H9 (cell line): ENCODE data around the gene TMED8. TPM values are rescaled to one million over a fixed set of nuclear protein-coding genes. Genes with fewer than 3 reads are reported as not detected.

Experiments
- DNase-seq: peaks from one replicate; pipeline ENCODE4 v3.0.0-alpha.2; 2017
- H2AFZ ChIP-seq: one replicate; pipeline ENCODE4 v1.6.1; 2013; ENCODE audit warnings: mild to moderate bottlenecking, low read length, control low read depth, moderate library complexity
- H2AK5ac ChIP-seq: 2 replicates; pipeline ENCODE4 v1.6.1; 2013; ENCODE audit warnings: low read length, control low read depth, mixed read lengths; ENCODE audit not compliant: insufficient read length
- H2BK120ac ChIP-seq: one replicate; pipeline ENCODE4 v1.6.1; 2013; ENCODE audit warnings: low read depth, mild to moderate bottlenecking, low read length, control low read depth, inconsistent platforms; ENCODE audit not compliant: poor library complexity, severe bottlenecking
- H2BK12ac ChIP-seq: 2 replicates; pipeline ENCODE4 v1.6.1; 2013; ENCODE audit warnings: low read length, control low read depth, mixed read lengths, low read depth; ENCODE audit not compliant: insufficient read length
- H2BK15ac ChIP-seq: 2 replicates; pipeline ENCODE4 v1.6.1; 2013; ENCODE audit warnings: low read depth, low read length, control low read depth
- H2BK20ac ChIP-seq: one replicate; pipeline ENCODE4 v1.6.1; 2013; ENCODE audit warnings: low read depth, mild to moderate bottlenecking, low read length, control low read depth, inconsistent platforms; ENCODE audit not compliant: poor library complexity, severe bottlenecking
- H2BK5ac ChIP-seq: 2 replicates; pipeline ENCODE4 v1.6.1; 2013; ENCODE audit warnings: low read length, control low read depth, mixed read lengths; ENCODE audit not compliant: insufficient read length
- H3K14ac ChIP-seq: 2 replicates; pipeline ENCODE4 v1.6.1; 2013; ENCODE audit warnings: low read length, control low read depth; ENCODE audit not compliant: insufficient read depth
- H3K18ac ChIP-seq: 2 replicates; pipeline ENCODE4 v1.6.1; 2013; ENCODE audit warnings: low read depth, mild to moderate bottlenecking, mixed read lengths, low read length, control low read depth; ENCODE audit not compliant: insufficient read length
- H3K23ac ChIP-seq: 2 replicates; pipeline ENCODE4 v1.6.1; 2013; ENCODE audit warnings: low read length, control low read depth, mixed read lengths, low read depth; ENCODE audit not compliant: insufficient read length
- H3K23me2 ChIP-seq: 2 replicates; pipeline ENCODE4 v1.6.1; 2013; ENCODE audit warnings: low read depth, mild to moderate bottlenecking, mixed read lengths, low read length, control low read depth; ENCODE audit not compliant: insufficient read length, poor library complexity, severe bottlenecking
- H3K27ac ChIP-seq: 2 replicates; pipeline ENCODE4 v1.5.1; 2013; ENCODE audit warnings: low read length, control low read depth, mixed read lengths, low read depth; ENCODE audit not compliant: insufficient read length
- H3K27me3 ChIP-seq: 2 replicates; pipeline ENCODE4 v1.6.1; 2013; ENCODE audit warnings: low read length, control low read depth, inconsistent platforms; ENCODE audit not compliant: insufficient read depth
- H3K4ac ChIP-seq: 2 replicates; pipeline ENCODE4 v1.6.1; 2013; ENCODE audit warnings: low read depth, mild to moderate bottlenecking, control low read depth, inconsistent platforms, low read length, moderate library complexity
- H3K4me1 ChIP-seq: 2 replicates; pipeline ENCODE4 v1.6.1; 2013; ENCODE audit warnings: low read length, control low read depth, inconsistent platforms; ENCODE audit not compliant: insufficient read depth
- H3K4me2 ChIP-seq: 2 replicates; pipeline ENCODE4 v1.6.1; 2013; ENCODE audit warnings: low read length, control low read depth, mixed read lengths; ENCODE audit not compliant: insufficient read length, insufficient read depth
- H3K56ac ChIP-seq: 2 replicates; pipeline ENCODE4 v1.6.1; 2013; ENCODE audit warnings: low read depth, mild to moderate bottlenecking, mixed read lengths, low read length, control low read depth; ENCODE audit not compliant: insufficient read length
- H3K79me1 ChIP-seq: 2 replicates; pipeline ENCODE4 v1.6.1; 2013; ENCODE audit warnings: low read depth, mild to moderate bottlenecking, moderate library complexity, low read length, control low read depth, inconsistent platforms; ENCODE audit not compliant: insufficient read depth, poor library complexity, severe bottlenecking
- H3K79me2 ChIP-seq: 2 replicates; pipeline ENCODE4 v1.6.1; 2013; ENCODE audit warnings: low read length, control low read depth, inconsistent platforms; ENCODE audit not compliant: insufficient read depth
- H3K9ac ChIP-seq: 2 replicates; pipeline ENCODE4 v1.6.1; 2013; ENCODE audit warnings: low read length, control low read depth, mixed read lengths; ENCODE audit not compliant: insufficient read length; ENCODE audit errors: extremely low read depth
- H3K9me3 ChIP-seq: one replicate; pipeline ENCODE4 v1.6.1; 2013; ENCODE audit warnings: low read depth, low read length, inconsistent platforms; ENCODE audit not compliant: control insufficient read depth
- H3T11ph ChIP-seq: one replicate; pipeline ENCODE4 v1.6.1; 2013; ENCODE audit warnings: mild to moderate bottlenecking, low read length, control low read depth, inconsistent platforms
- H4K20me1 ChIP-seq: one replicate; pipeline ENCODE4 v1.6.1; 2013; ENCODE audit not compliant: control insufficient read depth, insufficient read length, insufficient read depth
- H4K5ac ChIP-seq: 2 replicates; pipeline ENCODE4 v1.6.1; 2013; ENCODE audit warnings: low read depth, mild to moderate bottlenecking, mixed read lengths, low read length, control low read depth; ENCODE audit not compliant: insufficient read length
- H4K8ac ChIP-seq: replicated peaks from 2 replicates; pipeline ENCODE4 v1.6.1; 2013; ENCODE audit warnings: low read length, control low read depth, mixed read lengths, low read depth; ENCODE audit not compliant: insufficient read length
- H4K91ac ChIP-seq: 2 replicates; pipeline ENCODE4 v1.6.1; 2013; ENCODE audit warnings: low read depth, mild to moderate bottlenecking, moderate library complexity, mixed read lengths, low read length, control low read depth; ENCODE audit not compliant: insufficient read length
- H3K27ac Mint-ChIP-seq, 3 experiments: 2 replicates in 2 of 3; 3 replicates in 1 of 3; pipeline ENCODE4 v1.8.0; 2020 to 2021; ENCODE audit warnings: mixed read lengths in 3 of 3, mild to moderate bottlenecking in 1 of 3, moderate library complexity in 1 of 3
- H3K27me3 Mint-ChIP-seq: 2 replicates; pipeline ENCODE4 v1.8.0; 2021; ENCODE audit warnings: low read depth, mild to moderate bottlenecking, moderate library complexity, mixed read lengths
- H3K36me3 Mint-ChIP-seq, 3 experiments: 2 replicates in 2 of 3; 3 replicates in 1 of 3; pipeline ENCODE4 v1.8.0; 2020 to 2021; ENCODE audit warnings: low read depth in 3 of 3, mixed read lengths in 3 of 3; ENCODE audit not compliant: insufficient read depth in 1 of 3
- H3K4me1 Mint-ChIP-seq, 2 experiments: 2 replicates each; pipeline ENCODE4 v1.8.0; 2020; ENCODE audit warnings: mixed read lengths in 2 of 2
- H3K4me3 Mint-ChIP-seq, 2 experiments: 2 replicates in 1 of 2; 3 replicates in 1 of 2; pipeline ENCODE4 v1.8.0; 2020 to 2021; ENCODE audit warnings: mild to moderate bottlenecking in 2 of 2, mixed read lengths in 2 of 2, moderate library complexity in 1 of 2
- H3K9me3 Mint-ChIP-seq, 2 experiments: 2 replicates in 1 of 2; 3 replicates in 1 of 2; pipeline ENCODE4 v1.8.0; 2020; ENCODE audit warnings: mild to moderate bottlenecking in 2 of 2, mixed read lengths in 2 of 2, moderate library complexity in 1 of 2
- CTCF ChIP-seq: fragments of 200-600 bp; sonication (generic); conservative IDR thresholded peaks from 3 replicates; pipeline ENCODE4 v1.8.0; 2021; ENCODE audit warnings: antibody characterized with exemption, mild to moderate bottlenecking
- WGBS: extraction: QIAGEN DNeasy Blood & Tissue Kit; methylation state at CpG from one replicate; pipeline ENCODE4 v1.1.7; 2013; ENCODE audit warnings: missing lambda C conversion rate, low lambda C conversion rate, mixed read lengths; ENCODE audit not compliant: insufficient read length; ENCODE audit errors: extremely low coverage; 5-methylcytosine and 5-hydroxymethylcytosine counted together
- total RNA-seq: library from RNA; stranded (reverse); gene quantifications from 2 replicates; pipeline ENCODE4 v1.2.1, GENCODE V29; 2021

TMED8 gene
- total RNA-seq, 1 experiment from 2014 or later, result 9.5 TPM

DNA sequence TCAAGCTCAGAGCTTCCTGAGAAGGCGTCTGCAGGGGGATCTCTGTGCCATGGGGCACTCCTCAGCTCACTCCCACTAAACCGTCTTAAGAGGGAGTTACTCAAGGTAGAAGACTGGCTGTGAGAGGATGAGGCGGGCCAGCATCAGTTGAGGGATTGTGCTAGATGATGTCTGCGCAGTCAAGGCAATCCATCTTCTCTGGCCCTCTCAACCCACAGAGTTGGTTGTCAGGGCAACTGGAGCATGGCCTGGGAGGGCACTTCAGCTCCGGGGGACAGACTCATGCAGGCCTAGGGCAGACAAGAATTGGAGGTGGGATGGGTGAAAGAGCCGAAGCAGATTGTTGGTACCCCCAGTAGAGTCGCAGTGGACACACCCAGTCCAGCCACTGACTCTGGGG is 47.0 kb downstream of the TMED8 start:
- no peaks in the 10 kb centered on the region for H3K79me2 ChIP-seq
- no peaks in the 10 kb centered on the region for H3K4me1 ChIP-seq
- WGBS, result no CpG with 5 or more reads among the region's 7 CpGs
- H2BK20ac ChIP-seq, result no peak overlapping the region
- no peak overlapping the region for H3T11ph ChIP-seq
- H2AK5ac ChIP-seq, result no peak overlapping the region
- peak overlapping the region in 1 of 2 experiments; percentile 40; a peak in 1 of 5 replicates for H3K4me3 Mint-ChIP-seq
- H3K27ac ChIP-seq, result no peak overlapping the region
- no peak for TF ChIP-seq CTCF
- no peak overlapping the region for H3K18ac ChIP-seq
- H3K27me3 Mint-ChIP-seq, result no peaks in the 10 kb centered on the region
- no peak overlapping the region for H3K56ac ChIP-seq
- H3K23ac ChIP-seq, result no peak overlapping the region
- no peak overlapping the region for H3K9ac ChIP-seq
- DNase-seq, result no peak
- H4K8ac ChIP-seq, result no peak overlapping the region
- H3K4ac ChIP-seq, result no peak overlapping the region
- H2BK5ac ChIP-seq, result no peak overlapping the region
- peak overlapping the region in 1 of 3 experiments; percentile 40; a peak in 1 of 7 replicates for H3K27ac Mint-ChIP-seq
- H3K9me3 ChIP-seq, result no peaks in the 10 kb centered on the region
- no peaks in the 10 kb centered on the region for H3K79me1 ChIP-seq
- no peak overlapping the region for H4K91ac ChIP-seq
- no peak overlapping the region for H2BK15ac ChIP-seq
- H4K20me1 ChIP-seq, result no peaks in the 10 kb centered on the region
- no peaks in the 10 kb centered on the region for H3K27me3 ChIP-seq
- no peak overlapping the region for H4K5ac ChIP-seq
- no peaks in the 10 kb centered on the region for H3K23me2 ChIP-seq
- no peak overlapping the region for H3K14ac ChIP-seq
- no peak overlapping the region for H2AFZ ChIP-seq
- no peak overlapping the region for H3K4me2 ChIP-seq
- H3K36me3 Mint-ChIP-seq, result peaks cover 0 to 3% (median 0%) of the 10 kb centered on the region in 3 experiments; a peak in 1 of 7 replicates
- H3K4me1 Mint-ChIP-seq, result peaks cover 5 to 9% of the 10 kb centered on the region in 2 experiments
- H3K9me3 Mint-ChIP-seq, result no peaks in the 10 kb centered on the region
- no peak overlapping the region for H2BK12ac ChIP-seq
- no peak overlapping the region for H2BK120ac ChIP-seq
